HEK293T (cell line): ENCODE measurements around the gene SHISA9.

Experiments used
- CTCF ChIA-PET: fragments of 350-600 bp; formaldehyde crosslinking; extraction: SDS; loops from one replicate; lab custom pipeline; 2021; ENCODE audit warnings: antibody characterized with exemption, inconsistent platforms; lab: Yijun Ruan, JAX
- POLR2A ChIA-PET: fragments of 350-600 bp; formaldehyde crosslinking; extraction: SDS; loops from one replicate; lab custom pipeline; 2020; ENCODE audit warnings: antibody characterized with exemption, inconsistent platforms; lab: Yijun Ruan, JAX
- DNase-seq: peaks from one replicate; pipeline ENCODE4 v3.0.0; 2012; ENCODE audit warnings: mixed read lengths; ENCODE audit errors: extremely low spot score
- ARNT ChIP-seq: fragments of 450-650 bp; IDR thresholded peaks from 2 replicates; pipeline ENCODE4 v1.6.1; 2017; ENCODE audit warnings: mild to moderate bottlenecking
- BHLHE40 ChIP-seq: fragments of 450-650 bp; IDR thresholded peaks from 2 replicates; pipeline ENCODE4 v1.6.1; 2016; ENCODE audit warnings: mild to moderate bottlenecking, moderate library complexity, borderline replicate concordance
- CTBP1 ChIP-seq: fragments of 450-650 bp; IDR thresholded peaks from 2 replicates; pipeline ENCODE4 v1.6.1; 2016; ENCODE audit warnings: borderline replicate concordance
- ELF4 ChIP-seq: fragments of 450-650 bp; IDR thresholded peaks from 2 replicates; pipeline ENCODE4 v1.6.1; 2017; ENCODE audit warnings: antibody characterized with exemption
- FOXA1 ChIP-seq: fragments of 450-650 bp; IDR thresholded peaks from 2 replicates; pipeline ENCODE4 v1.6.1; 2016; ENCODE audit warnings: mild to moderate bottlenecking
- FOXK2 ChIP-seq: fragments of 450-650 bp; IDR thresholded peaks from 2 replicates; pipeline ENCODE4 v1.6.1; 2016; ENCODE audit warnings: mild to moderate bottlenecking
- FOXM1 ChIP-seq: fragments of 450-650 bp; IDR thresholded peaks from 2 replicates; pipeline ENCODE4 v1.6.1; 2017; ENCODE audit warnings: mild to moderate bottlenecking, borderline replicate concordance
- HDGF ChIP-seq: fragments of 450-650 bp; IDR thresholded peaks from 2 replicates; pipeline ENCODE4 v1.6.1; 2017; ENCODE audit warnings: antibody characterized with exemption, borderline replicate concordance
- L3MBTL2 ChIP-seq: fragments of 450-650 bp; conservative IDR thresholded peaks from 2 replicates; pipeline ENCODE4 v1.6.1; 2016; ENCODE audit warnings: mild to moderate bottlenecking
- LEF1 ChIP-seq: fragments of 450-650 bp; IDR thresholded peaks from 2 replicates; pipeline ENCODE4 v1.6.1; 2017; ENCODE audit warnings: mild to moderate bottlenecking, borderline replicate concordance
- NFRKB ChIP-seq: fragments of 450-650 bp; IDR thresholded peaks from 2 replicates; pipeline ENCODE4 v1.6.1; 2016; ENCODE audit warnings: mild to moderate bottlenecking, moderate library complexity
- PKNOX1 ChIP-seq: fragments of 450-650 bp; IDR thresholded peaks from 2 replicates; pipeline ENCODE4 v1.6.1; 2016
- SP1 ChIP-seq: fragments of 450-650 bp; IDR thresholded peaks from 2 replicates; pipeline ENCODE4 v1.6.1; 2017
- SUZ12 ChIP-seq: fragments of 450-650 bp; IDR thresholded peaks from 2 replicates; pipeline ENCODE4 v1.6.1; 2016; ENCODE audit warnings: mild to moderate bottlenecking
- TARDBP ChIP-seq: fragments of 450-650 bp; IDR thresholded peaks from 2 replicates; pipeline ENCODE4 v1.6.1; 2016
- ZNF384 ChIP-seq: fragments of 450-650 bp; IDR thresholded peaks from 2 replicates; pipeline ENCODE4 v1.6.1; 2016

The SHISA9 gene

GRCh38 chr16:13046061-13046821 is 144.8 kb downstream of the SHISA9 start:
- no peak for TF ChIP-seq FOXM1
- no peak for TF ChIP-seq SUZ12
- TF ChIP-seq BHLHE40, result no peak
- TF ChIP-seq TARDBP, result no peak
- TF ChIP-seq ZNF384, result no peak
- no peak for TF ChIP-seq L3MBTL2
- no peak for TF ChIP-seq SP1
- no peak for TF ChIP-seq ARNT
- no peak for TF ChIP-seq FOXA1
- ChIA-PET POLR2A (no interaction called here), CTCF (no interaction called here)
- no peak for DNase-seq

GRCh38 chr16:13047276-13047675 is 145.9 kb downstream of the SHISA9 start:
- DNase-seq, result no peak
- TF ChIP-seq FOXA1 (no peak), ELF4 (no peak), ZNF384 (no peak), HDGF (no peak), LEF1 (no peak), CTBP1 (no peak), FOXK2 (no peak), FOXM1 (no peak), SUZ12 (no peak), ARNT (no peak), PKNOX1 (no peak), TARDBP (no peak), L3MBTL2 (no peak), SP1 (no peak), BHLHE40 (no peak)
- POLR2A ChIA-PET, result no interaction called here
- CTCF ChIA-PET, result no interaction called here

GRCh38 chr16:13049688-13050087 is 148.3 kb downstream of the SHISA9 start:
- ChIA-PET POLR2A (no interaction called here), CTCF (no interaction called here)
- TF ChIP-seq ELF4, result no peak
- TF ChIP-seq HDGF, result no peak
- TF ChIP-seq ZNF384, result no peak
- TF ChIP-seq SP1, result no peak
- no peak for TF ChIP-seq TARDBP
- no peak for TF ChIP-seq L3MBTL2
- no peak for TF ChIP-seq FOXA1
- TF ChIP-seq FOXM1, result no peak
- no peak for TF ChIP-seq CTBP1
- TF ChIP-seq FOXK2, result no peak
- TF ChIP-seq NFRKB, result no peak
- TF ChIP-seq PKNOX1, result no peak
- no peak for TF ChIP-seq BHLHE40
- no peak for DNase-seq

- ChIA-PET CTCF (no interaction called here), POLR2A (no interaction called here)
- no peak for DNase-seq
- no peak for TF ChIP-seq SP1
- TF ChIP-seq SUZ12, result no peak
These were observed 151.0 kb downstream of the SHISA9 start for GRCh38 chr16:13052431-13052830.

GRCh38 chr16:13055480-13055879 is 154.1 kb downstream of the SHISA9 start:
- DNase-seq, result no peak
- ChIA-PET CTCF (no interaction called here), POLR2A (no interaction called here)
- TF ChIP-seq NFRKB (no peak), PKNOX1 (no peak), FOXK2 (no peak), FOXM1 (no peak), ZNF384 (no peak), TARDBP (no peak), BHLHE40 (no peak), L3MBTL2 (no peak)

- DNase-seq, result no peak
- ChIA-PET POLR2A (no interaction called here), CTCF (no interaction called here)
- TF ChIP-seq SUZ12 (no peak), ZNF384 (no peak), FOXK2 (no peak), CTBP1 (no peak), LEF1 (no peak), FOXA1 (no peak), HDGF (no peak), NFRKB (no peak), FOXM1 (no peak)
These were observed 155.2 kb downstream of the SHISA9 start for GRCh38 chr16:13056607-13057006.

GRCh38 chr16:13060932-13061331 is 159.5 kb downstream of the SHISA9 start:
- ChIA-PET POLR2A (no interaction called here), CTCF (no interaction called here)
- TF ChIP-seq SP1, result no peak
- no peak for TF ChIP-seq TARDBP
- no peak for TF ChIP-seq L3MBTL2
- TF ChIP-seq ARNT, result no peak
- no peak for DNase-seq
